Prostate gland (tissue), 2 donors: ENCODE data around the gene GNG2.

Experiments used
- CTCF ChIP-seq, 4 experiments: fragments of 200-600 bp in 2 of 4; fragments of 450-650 bp in 2 of 4; sonication (generic) in 2 of 4; IDR thresholded peaks; 1 replicate in 3 of 4; 2 replicates in 1 of 4; pipeline ENCODE4 v1.5.1; 2016 to 2019; ENCODE audit warnings: antibody characterized with exemption in 4 of 4, mild to moderate bottlenecking in 2 of 4, moderate library complexity in 2 of 4
- POLR2A ChIP-seq: fragments of 450-650 bp; IDR thresholded peaks from one replicate; pipeline ENCODE4 v1.6.1; 2016; ENCODE audit warnings: antibody characterized with exemption, mild to moderate bottlenecking
- POLR2AphosphoS5 ChIP-seq: sonication (generic); formaldehyde crosslinking; IDR thresholded peaks from one replicate; pipeline ENCODE4 v1.6.1; 2017; ENCODE audit warnings: antibody characterized with exemption

GRCh38 chr14:51926449-51926848, 66.0 kb downstream of the GNG2 start:
- TF ChIP-seq CTCF (IDR thresholded peaks at IDR 0.05), result no peak
- TF ChIP-seq POLR2A, result no peak
- no peak for TF ChIP-seq POLR2AphosphoS5
